Ectodermal cell (in vitro differentiated cells): Measurements from ENCODE around the gene SLC1A2.
"Not testable (repeated sequence)": the region's sequence is repeated elsewhere in the genome, so short reads cannot be mapped to it uniquely, and the experiment has no call there.

Experiments used
- H3K27ac ChIP-seq: 2 replicates; pipeline ENCODE4 v1.7.0; 2013; ENCODE audit warnings: mild to moderate bottlenecking, low read depth, low read length; ENCODE audit not compliant: insufficient read depth, poor library complexity, severe bottlenecking
- H3K27me3 ChIP-seq: 2 replicates; pipeline ENCODE4 v1.7.0; 2013; ENCODE audit warnings: mild to moderate bottlenecking, low read length; ENCODE audit not compliant: insufficient read depth, control insufficient read depth, poor library complexity, severe bottlenecking
- H3K36me3 ChIP-seq: one replicate; pipeline ENCODE4 v1.7.0; 2013; ENCODE audit warnings: low read length; ENCODE audit not compliant: control insufficient read depth, insufficient read depth
- H3K4me1 ChIP-seq: one replicate; pipeline ENCODE4 v1.7.0; 2013; ENCODE audit warnings: low read length; ENCODE audit not compliant: control insufficient read depth, insufficient read depth
- H3K4me3 ChIP-seq: 2 replicates; pipeline ENCODE4 v1.7.0; 2013; ENCODE audit warnings: low read depth, low read length, control low read depth; ENCODE audit not compliant: insufficient read depth
- H3K9me3 ChIP-seq: 2 replicates; pipeline ENCODE4 v1.7.0; 2013; ENCODE audit warnings: mild to moderate bottlenecking, low read length, moderate library complexity; ENCODE audit not compliant: control insufficient read depth
- WGBS, 2 experiments: methylation state at CpG; one replicate each; pipeline ENCODE4 v1.1.7; 2013; ENCODE audit warnings: missing lambda C conversion rate in 2 of 2; 5-methylcytosine and 5-hydroxymethylcytosine counted together

SLC1A2 gene

DNA sequence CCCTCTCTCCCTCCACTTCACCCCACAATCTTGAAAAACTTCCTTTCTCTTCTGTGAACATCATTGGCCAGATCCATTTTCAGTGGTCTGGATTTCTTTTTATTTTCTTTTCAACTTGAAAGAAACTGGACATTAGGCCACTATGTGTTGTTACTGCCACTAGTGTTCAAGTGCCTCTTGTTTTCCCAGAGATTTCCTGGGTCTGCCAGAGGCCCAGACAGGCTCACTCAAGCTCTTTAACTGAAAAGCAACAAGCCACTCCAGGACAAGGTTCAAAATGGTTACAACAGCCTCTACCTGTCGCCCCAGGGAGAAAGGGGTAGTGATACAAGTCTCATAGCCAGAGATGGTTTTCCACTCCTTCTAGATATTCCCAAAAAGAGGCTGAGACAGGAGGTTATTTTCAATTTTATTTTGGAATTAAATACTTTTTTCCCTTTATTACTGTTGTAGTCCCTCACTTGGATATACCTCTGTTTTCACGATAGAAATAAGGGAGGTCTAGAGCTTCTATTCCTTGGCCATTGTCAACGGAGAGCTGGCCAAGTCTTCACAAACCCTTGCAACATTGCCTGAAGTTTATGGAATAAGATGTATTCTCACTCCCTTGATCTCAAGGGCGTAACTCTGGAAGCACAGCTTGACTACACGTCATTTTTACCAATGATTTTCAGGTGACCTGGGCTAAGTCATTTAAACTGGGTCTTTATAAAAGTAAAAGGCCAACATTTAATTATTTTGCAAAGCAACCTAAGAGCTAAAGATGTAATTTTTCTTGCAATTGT lies 188.1 kb downstream of the SLC1A2 start:
- WGBS, 2 experiments: 95 to 100% methylated on average over 5 of the region's 5 CpGs
- no peaks in the 10 kb centered on the region for H3K36me3 ChIP-seq

GRCh38 chr11:35230388-35230787 lies 189.0 kb downstream of the SLC1A2 start:
- Histone ChIP-seq H3K27me3 (no peaks in the 10 kb centered on the region), H3K4me3 (no peak overlapping the region), H3K9me3 (no peaks in the 10 kb centered on the region), H3K27ac (no peak overlapping the region), H3K4me1 (no peaks in the 10 kb centered on the region), H3K36me3 (no peaks in the 10 kb centered on the region)
- 93 to 100% methylated on average over 1 of the region's 1 CpG for WGBS, 2 experiments

More for the DNA sequence above, 188.1 kb downstream of the SLC1A2 start:
- Histone ChIP-seq H3K4me3 (no peak overlapping the region), H3K27me3 (no peaks in the 10 kb centered on the region), H3K4me1 (no peaks in the 10 kb centered on the region), H3K27ac (no peak overlapping the region), H3K9me3 (no peaks in the 10 kb centered on the region)

DNA sequence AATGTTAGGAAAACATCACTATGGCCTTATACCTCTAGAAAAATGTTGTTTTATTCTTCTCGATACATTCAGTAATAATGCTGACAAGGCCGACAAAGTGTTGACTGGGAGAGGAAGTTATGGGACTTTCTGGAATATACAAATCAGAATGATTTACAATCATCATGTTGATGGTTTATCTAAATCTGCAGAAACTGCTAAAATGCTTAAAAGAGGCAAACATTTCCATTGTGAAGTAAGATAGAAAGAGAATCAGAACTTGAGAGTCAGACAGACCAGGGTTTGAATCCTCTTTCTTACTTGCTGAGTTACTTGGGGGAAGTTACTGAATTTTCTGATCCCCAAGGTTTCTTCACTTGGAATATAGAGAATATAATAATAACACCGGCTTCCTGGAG lies 191.0 kb downstream of the SLC1A2 start:
- Histone ChIP-seq H3K9me3 (no peaks in the 10 kb centered on the region), H3K4me1 (peaks cover 7% of the 10 kb centered on the region), H3K36me3 (no peaks in the 10 kb centered on the region), H3K27me3 (no peaks in the 10 kb centered on the region), H3K4me3 (no peak overlapping the region), H3K27ac (no peak overlapping the region)
- WGBS, 2 experiments: 96 to 100% methylated on average over 3 of the region's 3 CpGs

DNA sequence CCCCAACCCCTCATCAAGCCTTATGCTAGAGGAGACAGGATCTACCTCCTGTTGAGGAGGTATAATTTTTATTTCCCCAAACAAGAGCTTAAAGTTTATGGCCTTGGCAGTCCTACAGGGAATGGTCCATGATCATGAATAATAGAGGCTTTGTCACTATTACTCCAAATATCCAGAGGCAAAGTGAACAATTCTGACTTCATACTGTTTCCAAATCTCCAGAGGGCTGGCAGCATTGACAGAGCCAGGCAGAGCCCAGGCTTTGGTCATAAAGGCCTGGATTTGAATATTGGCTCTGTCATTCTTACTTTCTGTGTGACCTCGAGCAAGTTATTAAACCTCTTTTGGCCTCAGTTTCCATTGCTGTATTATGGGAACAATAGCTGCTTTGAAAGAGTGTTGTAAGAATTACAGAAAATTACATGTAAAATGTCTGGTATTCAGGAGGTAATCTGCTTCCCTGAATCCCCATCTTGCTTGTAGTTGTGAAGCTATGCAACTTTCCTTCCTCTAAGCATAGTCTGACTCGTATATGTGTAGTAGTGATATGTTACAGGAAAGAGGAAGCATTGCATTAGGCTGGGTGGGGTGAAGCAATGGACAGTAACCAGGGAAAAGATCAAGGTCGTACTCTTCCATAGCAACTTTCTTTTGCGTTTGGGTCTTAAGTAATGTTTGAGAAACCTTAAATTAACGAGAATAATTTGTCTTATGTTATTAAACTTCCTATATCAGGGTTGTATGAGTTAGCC lies 191.6 kb downstream of the SLC1A2 start:
- Histone ChIP-seq H3K4me1 (peaks cover 13% of the 10 kb centered on the region), H3K9me3 (no peaks in the 10 kb centered on the region), H3K36me3 (no peaks in the 10 kb centered on the region), H3K4me3 (no peak overlapping the region), H3K27me3 (no peaks in the 10 kb centered on the region), H3K27ac (no peak overlapping the region)
- 88 to 97% methylated on average over 5 of the region's 5 CpGs for WGBS, 2 experiments

DNA sequence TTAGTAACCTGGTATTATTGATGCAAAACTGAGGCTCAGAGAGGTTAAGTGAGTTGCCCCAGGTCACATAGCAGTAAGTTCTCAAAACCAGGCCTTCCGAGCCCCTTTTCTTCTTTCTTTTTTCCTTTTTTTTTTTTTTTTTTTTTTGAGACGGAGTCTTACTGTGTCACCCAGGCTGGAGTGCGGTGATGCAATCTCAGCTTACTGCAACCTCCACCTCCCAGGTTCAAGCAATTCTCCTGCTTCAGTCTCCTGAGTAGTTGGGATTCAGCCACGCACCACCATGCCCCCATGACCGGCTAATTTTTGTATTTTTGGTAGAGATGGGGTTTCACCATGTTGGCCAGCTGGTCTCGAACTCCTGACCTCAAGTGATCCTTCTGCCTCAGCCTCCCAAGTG lies 192.6 kb downstream of the SLC1A2 start:
- H3K4me3 ChIP-seq, H3K36me3 ChIP-seq, H3K27ac ChIP-seq, H3K27me3 ChIP-seq, H3K9me3 ChIP-seq: not testable (repeated sequence)
- WGBS, 2 experiments: 89 to 92% methylated on average over 6 of the region's 6 CpGs
- H3K4me1 ChIP-seq: peaks cover 15% of the 10 kb centered on the region

- Histone ChIP-seq H3K9me3 (no peaks in the 10 kb centered on the region), H3K27me3 (no peaks in the 10 kb centered on the region), H3K36me3 (no peaks in the 10 kb centered on the region), H3K4me1 (peaks cover 15% of the 10 kb centered on the region), H3K4me3 (no peak overlapping the region), H3K27ac (no peak overlapping the region)
- WGBS, 2 experiments: 93 to 96% methylated on average over 1 to 2 of the region's 3 CpGs
Measured at GRCh38 chr11:35225946-35226520, 193.3 kb downstream of the SLC1A2 start.

- H3K9me3 ChIP-seq: no peaks in the 10 kb centered on the region
- no peaks in the 10 kb centered on the region for H3K36me3 ChIP-seq
- no peak overlapping the region for H3K4me3 ChIP-seq
- peak overlapping the region; percentile 47 for H3K27ac ChIP-seq
- H3K27me3 ChIP-seq: no peaks in the 10 kb centered on the region
- H3K4me1 ChIP-seq: peaks cover 15% of the 10 kb centered on the region
- 100% methylated on average over 1 of the region's 1 CpG for WGBS, 2 experiments
Measured at GRCh38 chr11:35223991-35224390, 195.4 kb downstream of the SLC1A2 start.

DNA sequence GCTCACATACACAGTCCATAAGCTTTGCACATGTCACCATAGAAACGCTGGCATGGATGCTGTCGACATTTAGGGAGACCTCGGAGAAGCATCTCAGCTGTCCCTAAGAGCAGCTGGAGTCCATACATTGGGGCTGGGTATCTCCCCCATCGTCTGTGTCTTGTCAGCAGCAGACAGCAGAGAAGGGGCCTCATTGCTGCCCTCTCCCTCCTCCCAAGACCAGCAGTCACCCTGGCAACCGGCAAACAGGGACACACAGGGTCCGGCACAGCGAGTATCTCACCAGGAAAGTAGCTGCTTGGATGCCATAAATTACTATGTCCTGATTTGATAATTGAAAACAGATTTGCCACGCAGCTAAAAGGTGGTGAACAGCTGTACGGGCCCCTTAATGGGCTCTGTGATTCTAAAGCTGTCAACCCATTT lies 196.0 kb downstream of the SLC1A2 start:
- no peaks in the 10 kb centered on the region for H3K27me3 ChIP-seq
- H3K4me3 ChIP-seq: no peak overlapping the region
- no peaks in the 10 kb centered on the region for H3K36me3 ChIP-seq
- peak overlapping the region; percentile 47 for H3K27ac ChIP-seq
- H3K4me1 ChIP-seq: peaks cover 15% of the 10 kb centered on the region
- 68 to 71% methylated on average over 9 of the region's 9 CpGs for WGBS, 2 experiments
- H3K9me3 ChIP-seq: no peaks in the 10 kb centered on the region

- Histone ChIP-seq H3K4me1 (peaks cover 13% of the 10 kb centered on the region), H3K4me3 (no peak overlapping the region), H3K9me3 (no peaks in the 10 kb centered on the region), H3K27me3 (no peaks in the 10 kb centered on the region), H3K36me3 (no peaks in the 10 kb centered on the region), H3K27ac (no peak overlapping the region)
- WGBS, 2 experiments: 87 to 100% methylated on average over 1 of the region's 1 CpG
Measured at GRCh38 chr11:35218956-35219355, 200.4 kb downstream of the SLC1A2 start.

DNA sequence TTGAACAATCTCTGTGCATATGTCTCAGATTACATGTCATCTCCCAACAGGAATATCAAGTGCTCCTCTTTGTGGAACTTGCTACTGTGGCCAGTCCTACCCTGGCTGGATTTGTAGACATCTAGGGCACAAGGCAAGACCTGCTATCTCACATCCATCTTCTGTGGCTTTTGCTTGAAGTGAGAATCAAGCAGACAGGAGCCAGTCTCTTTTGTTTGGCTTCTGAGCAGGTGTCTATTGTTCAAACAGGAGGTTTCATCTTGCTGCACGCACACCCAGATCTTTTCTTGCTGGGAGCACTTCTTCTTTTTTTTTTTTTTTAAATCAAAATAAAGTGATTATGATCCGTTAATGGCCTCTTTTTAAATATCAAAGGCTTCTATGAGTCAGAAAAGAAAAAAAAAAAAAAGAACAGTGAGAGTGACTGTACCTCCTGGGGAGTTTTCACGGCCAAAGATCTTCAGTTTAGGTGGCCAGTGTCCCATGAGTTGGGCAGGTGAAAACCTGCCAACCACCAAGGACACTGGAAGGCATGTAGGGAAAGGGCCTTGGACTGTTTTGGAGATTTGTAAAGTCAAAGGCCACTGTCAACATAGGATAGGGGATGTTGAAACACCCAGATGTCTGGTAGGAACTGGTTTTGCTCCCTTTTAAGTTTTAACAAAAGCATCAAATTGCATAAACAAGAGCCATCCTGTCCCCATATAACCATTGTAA lies 202.2 kb downstream of the SLC1A2 start:
- no peaks in the 10 kb centered on the region for H3K9me3 ChIP-seq
- no peak overlapping the region for H3K27ac ChIP-seq
- no peaks in the 10 kb centered on the region for H3K4me1 ChIP-seq
- no peak overlapping the region for H3K4me3 ChIP-seq
- no peaks in the 10 kb centered on the region for H3K27me3 ChIP-seq
- 60 to 63% methylated on average over 2 to 3 of the region's 3 CpGs for WGBS, 2 experiments
- H3K36me3 ChIP-seq: no peaks in the 10 kb centered on the region
